Hepatic stellate cell (primary cell): ENCODE measurements around the gene RNF224.
A peak's percentile ranks its signal among the peaks of the same experiment; 100 is the strongest.

Source experiments
- DNase-seq: peaks from one replicate; pipeline ENCODE4 v3.0.0; 2011; ENCODE audit warnings: low spot score

RNF224 gene

GRCh38 chr9:137215196-137215986 lies 11.9 kb upstream of the RNF224 start:
- no peak for DNase-seq

- no peak for DNase-seq
Measured at GRCh38 chr9:137216188-137216965, 10.9 kb upstream of the RNF224 start.

GRCh38 chr9:137217276-137218211 lies 9.8 kb upstream of the RNF224 start:
- DNase-seq: peak; percentile 83

- no peak for DNase-seq
Measured at GRCh38 chr9:137218212-137218753, 9.0 kb upstream of the RNF224 start.

GRCh38 chr9:137218754-137219271 lies 8.5 kb upstream of the RNF224 start:
- peak; percentile 61 for DNase-seq

GRCh38 chr9:137219757-137220316 lies 7.5 kb upstream of the RNF224 start:
- DNase-seq: no peak

GRCh38 chr9:137220317-137221094 lies 6.8 kb upstream of the RNF224 start:
- no peak for DNase-seq

- no peak for DNase-seq
Measured at GRCh38 chr9:137221095-137221505, 6.2 kb upstream of the RNF224 start.

- no peak for DNase-seq
Measured at GRCh38 chr9:137221506-137222111, 5.7 kb upstream of the RNF224 start.

GRCh38 chr9:137222190-137223077 lies 4.9 kb upstream of the RNF224 start, which contains the start of gene RNF208:
RNF208 (minus strand) TSS chr9:137222240; CDS start chr9:137221212, 1,028 bp downstream.
- no peak for DNase-seq

- DNase-seq: peak; percentile 99
Measured at GRCh38 chr9:137223078-137223970, 4.0 kb upstream of the RNF224 start.

- no peak for DNase-seq
Measured at GRCh38 chr9:137224830-137225694, 2.2 kb upstream of the RNF224 start, which contains the start of gene CYSRT1. CYSRT1 (plus strand) TSS chr9:137225174; CDS start chr9:137225622, 448 bp downstream.

GRCh38 chr9:137225699-137226331 lies 1.5 kb upstream of the RNF224 start:
- no peak for DNase-seq

GRCh38 chr9:137226338-137227053 lies 806 bp upstream of the RNF224 start:
- DNase-seq: no peak

- no peak for DNase-seq
Measured at GRCh38 chr9:137227853-137228505, 677 bp downstream of the RNF224 start.
